ENCODE measurements around the gene OR1F1. TPM values are rescaled to one million over a fixed set of nuclear protein-coding genes. Genes with fewer than 3 reads are reported as not detected.

OR1F1 gene
- total and polyA plus RNA-seq, 9 of the 15 experiments (the other 6 are each of a cell fraction or from before 2014, with no cell fraction given), result 0.15 to 0.61 (median 0.35) TPM; not detected in 3

GRCh38 chr16:3149630-3150345, 38.2 kb upstream of the OR1F1 start (continued):
- no peak for TF ChIP-seq TRIM28 (IDR thresholded peaks at IDR 0.05)
- 0 out of 2 replicates have a peak, but pooled peaks have one; percentile 34 for TF ChIP-seq SMARCA4 (IDR thresholded peaks at IDR 0.05)
- TF ChIP-seq TEAD1 (CRISPR knock-in tag; IDR thresholded peaks at IDR 0.05), result peak in 1 of 2 experiments; percentile 72; a peak in 1 of 4 replicates
- TF ChIP-seq ARID1B (IDR thresholded peaks at IDR 0.05), result peak; percentile 54; the same call in 1 of the 2 replicates
- peak; percentile 56 to 74 for TF ChIP-seq E2F6 (IDR thresholded peaks at IDR 0.05; ENCODE audit: borderline replicate concordance in 1 of 2, extremely low read depth in 1 of 2, insufficient read depth in 1 of 2, insufficient read length in 1 of 2, low read depth in 1 of 2, low read length in 1 of 2, poor library complexity in 1 of 2, severe bottlenecking in 1 of 2)
- peak; percentile 47 for TF ChIP-seq CHD1 (IDR thresholded peaks at IDR 0.05; ENCODE audit: low read length)
- TF ChIP-seq ESRRA (IDR thresholded peaks at IDR 0.05; ENCODE audit: borderline replicate concordance, low read depth), result peak; percentile 23; the same call in 1 of the 2 replicates
- 0 out of 2 replicates have a peak, but pooled peaks have one; percentile 37 for TF ChIP-seq ZBTB33 (CRISPR knock-in tag; IDR thresholded peaks at IDR 0.05)
